GM18951 (cell line): ENCODE data around the gene SEMA6A.

ENCODE experiments used
- POLR2A ChIP-seq: IDR thresholded peaks from 4 replicates; pipeline ENCODE4 v1.6.1; 2011; ENCODE audit warnings: mild to moderate bottlenecking; ENCODE audit not compliant: insufficient read length, insufficient read depth; ENCODE audit errors: extremely low read depth
- in situ Hi-C: fragments of 300-500 bp; cut with MboI; formaldehyde crosslinking; loops from one replicate; pipeline ENCODE4 v1.12.0; 2022; ENCODE audit warnings: low sequenced_read_pairs, mixed read lengths, inconsistent platforms; ENCODE audit not compliant: unreplicated experiment

SEMA6A gene

DNA sequence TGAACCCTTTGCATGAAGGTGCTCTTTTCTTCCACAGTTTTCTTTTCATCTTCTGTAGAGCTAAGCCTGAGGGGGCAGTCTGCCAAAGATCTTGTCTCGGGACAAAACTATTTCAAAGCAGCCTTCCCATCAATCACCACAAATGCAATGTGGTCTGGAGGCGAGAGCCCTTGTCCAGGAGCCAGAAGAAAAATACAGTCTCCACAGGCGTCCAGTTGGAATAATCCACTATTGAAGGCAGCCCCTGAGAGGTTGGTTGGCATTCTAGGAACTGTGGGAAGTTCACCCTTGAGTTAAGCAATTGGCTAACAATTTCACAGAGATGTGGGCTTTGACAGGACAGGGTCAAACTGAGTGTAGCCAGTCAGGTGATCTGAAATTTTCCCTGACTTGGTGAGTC lies 72.0 kb downstream of the SEMA6A start:
- no peak for TF ChIP-seq POLR2A
- in situ Hi-C loops: no loop called here

DNA sequence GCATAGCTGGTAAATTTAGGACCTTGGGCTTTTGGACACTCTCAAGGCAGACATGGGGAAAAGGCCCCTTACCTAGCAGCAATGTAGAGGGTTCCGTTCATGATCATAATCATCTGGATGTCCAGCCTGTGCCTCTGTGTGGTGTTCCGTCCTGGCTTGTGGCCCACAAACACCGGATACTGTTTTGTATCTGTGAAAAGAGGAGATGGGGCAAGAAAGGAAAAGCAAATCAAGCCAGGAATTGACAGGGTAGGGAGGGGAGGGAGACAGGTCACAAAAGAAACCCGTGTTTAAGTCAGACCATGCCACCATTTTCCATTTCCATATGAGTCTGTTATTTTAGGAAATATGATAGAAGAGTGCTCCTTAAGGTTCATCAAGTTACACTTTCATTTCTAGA lies 72.5 kb downstream of the SEMA6A start:
- in situ Hi-C loops: no loop called here

DNA sequence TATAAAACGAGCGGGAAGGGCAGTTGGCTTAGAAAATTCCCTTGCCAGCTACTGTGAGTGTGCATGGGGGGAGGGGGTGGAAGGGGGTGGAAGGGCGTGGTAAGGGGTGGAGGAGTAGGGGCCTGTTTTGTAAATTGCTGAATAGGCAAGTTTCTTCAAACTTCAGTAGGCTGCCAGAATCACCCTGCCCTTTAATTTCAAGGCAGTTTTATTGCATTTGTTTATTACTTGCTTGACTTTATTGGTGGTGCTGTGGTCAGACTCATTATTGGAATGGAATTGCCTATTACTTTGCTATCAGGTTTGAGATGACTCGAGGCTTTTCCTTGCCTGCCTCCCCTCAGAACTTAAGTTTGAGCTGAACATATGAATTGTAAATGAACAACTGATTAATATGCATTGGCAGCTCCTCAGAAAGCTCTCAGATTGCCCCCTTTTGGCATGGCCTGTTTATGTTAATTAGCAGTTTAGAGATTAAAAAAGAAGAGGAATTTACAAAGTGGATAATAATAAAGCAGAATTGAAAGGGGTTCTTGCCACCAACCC lies 76.0 kb downstream of the SEMA6A start:
- no peak for TF ChIP-seq POLR2A
- in situ Hi-C loops: no loop called here

More for the DNA sequence above, 72.5 kb downstream of the SEMA6A start:
- TF ChIP-seq POLR2A: no peak

DNA sequence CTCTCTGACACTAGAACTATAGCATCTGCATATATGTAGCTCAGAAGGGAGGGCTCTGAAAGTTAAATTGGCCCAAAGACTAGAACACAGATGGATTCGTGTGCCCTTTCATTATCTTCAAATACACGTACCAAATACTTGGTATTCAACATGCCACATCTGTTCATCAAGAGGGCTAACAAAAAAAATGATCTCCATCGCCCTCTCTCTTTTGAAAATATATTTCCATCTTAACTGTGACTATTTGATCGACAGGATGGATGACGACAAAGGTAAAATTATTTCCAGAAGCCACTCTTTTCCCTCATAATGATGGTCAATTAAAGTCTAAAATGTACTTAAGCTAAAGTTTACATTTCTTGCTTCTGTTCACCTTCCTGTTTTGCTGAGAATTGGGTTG lies 77.0 kb downstream of the SEMA6A start:
- TF ChIP-seq POLR2A: no peak
- in situ Hi-C loops: no loop called here

DNA sequence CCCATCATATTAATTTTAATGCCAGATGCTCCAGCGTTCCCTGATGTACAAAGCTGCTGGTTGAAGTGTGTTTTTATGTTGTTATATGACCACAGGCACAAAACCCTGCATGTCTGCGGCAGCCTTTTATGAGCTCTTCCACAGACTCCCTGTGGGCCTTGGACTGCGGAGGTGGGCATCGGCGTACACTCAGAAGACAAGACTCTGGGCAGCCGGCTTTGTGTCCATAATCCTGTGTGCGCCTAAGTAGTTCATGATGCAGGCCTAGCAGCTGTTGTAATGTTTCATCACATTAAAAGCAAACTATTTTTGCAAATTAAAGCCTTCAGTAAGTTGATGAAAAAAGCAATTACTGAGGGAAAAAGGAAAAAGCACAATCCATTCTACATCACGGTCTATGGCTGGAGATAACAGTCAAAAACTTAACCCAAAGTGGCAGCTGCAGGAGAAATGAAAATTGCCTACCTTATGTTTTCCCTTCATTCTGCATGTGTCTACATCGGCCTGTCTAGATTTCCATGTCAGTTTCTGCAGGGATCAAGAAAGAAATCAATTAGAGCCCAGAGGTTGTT lies 78.8 kb downstream of the SEMA6A start:
- no peak for TF ChIP-seq POLR2A
- in situ Hi-C loops: no loop called here

DNA sequence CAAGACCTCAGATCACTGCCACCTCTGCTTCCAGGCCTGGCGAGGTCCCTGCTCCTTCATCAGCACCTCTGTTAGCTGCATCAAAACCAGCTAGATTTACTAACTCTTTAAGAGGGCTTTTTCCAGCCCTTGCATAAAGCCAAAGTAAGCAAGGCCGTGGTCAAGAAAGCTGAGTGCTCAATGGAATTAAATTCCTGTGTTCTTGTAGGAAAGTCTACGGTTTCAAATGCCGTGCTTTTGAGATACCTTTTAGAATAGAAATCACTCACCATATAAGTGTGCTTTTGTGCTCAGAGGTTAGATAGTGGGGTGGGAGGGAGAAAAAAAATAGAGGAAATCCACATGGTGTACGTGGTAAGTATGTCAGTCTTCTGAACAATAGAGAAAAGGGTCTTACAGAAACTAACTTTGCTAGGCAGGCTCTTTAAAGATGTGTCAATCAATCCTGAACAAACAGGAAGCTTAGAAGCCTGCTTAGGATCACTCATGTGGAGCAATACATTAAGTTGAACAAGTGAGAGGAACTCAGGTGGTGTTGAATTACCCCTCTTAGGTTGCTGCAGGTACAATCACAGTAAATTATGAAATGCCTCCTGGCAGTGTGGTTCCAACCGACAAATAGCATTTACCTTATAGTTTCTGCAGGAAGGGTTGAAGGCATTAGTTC lies 79.7 kb downstream of the SEMA6A start:
- TF ChIP-seq POLR2A: no peak
- in situ Hi-C loops: no loop called here

DNA sequence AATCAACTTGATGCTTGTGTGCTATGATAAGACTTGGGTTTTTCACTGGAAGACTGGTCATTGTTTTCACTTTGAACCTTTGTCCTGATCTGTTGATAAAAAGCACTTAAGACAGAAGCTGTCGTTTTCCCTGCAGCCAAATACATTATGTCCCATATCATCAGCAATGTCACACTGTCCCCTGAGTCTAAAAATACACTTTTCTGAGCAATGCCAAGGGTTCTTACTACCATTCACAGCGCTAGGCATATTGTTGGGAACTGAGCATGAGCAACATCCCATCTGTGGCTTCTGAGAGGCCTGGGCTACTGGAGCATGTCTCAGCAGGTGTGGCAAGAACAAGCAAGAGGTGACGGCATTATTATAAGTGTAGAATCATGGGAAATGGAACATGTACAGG lies 81.8 kb downstream of the SEMA6A start:
- TF ChIP-seq POLR2A: no peak
- in situ Hi-C loops: no loop called here

DNA sequence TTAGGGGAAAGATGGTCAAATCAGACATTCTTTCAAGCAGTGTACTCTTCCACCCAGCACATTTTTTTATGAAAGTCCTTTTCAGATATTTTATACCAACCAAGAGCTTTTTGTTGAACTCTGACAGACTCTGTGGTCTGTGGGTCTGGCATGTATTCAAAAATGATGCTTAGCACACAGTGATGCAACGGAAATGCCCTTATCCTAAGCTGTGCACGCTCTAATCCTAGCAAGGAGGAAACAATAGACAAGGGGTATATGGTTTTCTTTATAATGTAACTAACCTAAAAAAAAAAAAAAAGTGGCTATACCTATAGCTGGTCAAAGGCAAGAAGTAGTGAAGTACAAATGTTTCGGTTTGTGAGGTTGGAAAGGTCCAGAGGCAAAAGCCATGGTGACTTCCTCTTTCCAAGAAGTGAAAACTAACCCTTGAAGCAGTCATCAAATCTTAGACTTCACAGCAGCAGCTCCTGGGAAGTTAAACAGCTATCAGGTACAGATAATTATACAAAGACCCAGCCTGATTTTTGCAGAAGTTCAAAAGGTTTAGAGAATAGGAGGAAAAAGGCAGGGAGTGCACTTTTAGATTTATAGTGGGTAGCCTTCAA lies 82.5 kb downstream of the SEMA6A start:
- in situ Hi-C loops: no loop called here
- TF ChIP-seq POLR2A: no peak

DNA sequence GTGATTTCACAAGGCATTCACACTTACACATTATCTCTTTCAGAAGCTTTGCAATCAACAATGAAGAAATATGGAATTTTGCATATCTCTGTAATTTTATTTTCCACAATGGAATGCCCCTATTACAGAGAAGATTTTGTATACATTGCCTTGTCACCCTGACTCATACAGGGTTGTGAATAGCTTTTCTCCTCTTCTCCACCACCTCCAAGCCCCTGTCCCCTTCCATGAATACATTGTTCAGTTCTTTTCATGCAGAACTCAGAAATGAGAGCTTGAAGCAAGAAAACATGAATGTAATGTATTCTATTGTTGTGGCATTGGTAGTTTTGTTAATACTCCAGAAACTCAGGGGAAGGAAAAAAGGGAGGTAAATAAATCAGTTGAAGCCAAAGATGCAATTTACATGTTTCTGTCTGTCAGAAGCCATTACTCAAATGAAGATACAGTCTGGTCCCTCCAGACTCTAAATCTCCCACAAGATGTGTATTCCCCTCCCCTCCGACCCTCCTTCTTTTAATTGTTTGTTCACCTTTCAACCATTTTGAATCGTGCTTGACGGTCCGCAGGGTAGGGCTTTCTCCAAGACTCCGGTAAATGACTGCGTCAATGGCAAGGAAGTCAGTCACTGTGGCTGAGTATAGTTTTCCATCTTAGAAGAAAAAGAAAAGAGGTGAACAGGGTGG lies 86.1 kb downstream of the SEMA6A start:
- in situ Hi-C loops: no loop called here
- no peak for TF ChIP-seq POLR2A

DNA sequence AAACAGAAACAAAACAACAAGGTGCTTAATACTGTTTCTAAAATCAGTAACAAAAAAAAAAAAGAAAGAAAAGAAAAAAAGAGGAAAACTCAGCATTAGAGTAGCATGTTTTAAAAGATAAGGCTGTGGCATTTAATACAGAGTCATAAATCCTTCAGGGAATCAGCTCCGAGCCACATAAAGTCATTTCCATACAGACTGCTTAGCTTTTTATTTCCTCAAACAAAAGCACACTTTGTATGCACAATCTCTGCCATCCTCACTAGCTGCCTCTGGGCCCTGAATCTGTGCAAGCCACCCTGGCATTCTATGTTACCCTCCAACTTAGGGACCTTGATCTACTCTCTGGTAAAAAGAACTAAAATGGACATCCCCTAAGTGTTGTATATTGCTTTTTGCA lies 87.6 kb downstream of the SEMA6A start:
- TF ChIP-seq POLR2A: no peak
- in situ Hi-C loops: no loop called here

DNA sequence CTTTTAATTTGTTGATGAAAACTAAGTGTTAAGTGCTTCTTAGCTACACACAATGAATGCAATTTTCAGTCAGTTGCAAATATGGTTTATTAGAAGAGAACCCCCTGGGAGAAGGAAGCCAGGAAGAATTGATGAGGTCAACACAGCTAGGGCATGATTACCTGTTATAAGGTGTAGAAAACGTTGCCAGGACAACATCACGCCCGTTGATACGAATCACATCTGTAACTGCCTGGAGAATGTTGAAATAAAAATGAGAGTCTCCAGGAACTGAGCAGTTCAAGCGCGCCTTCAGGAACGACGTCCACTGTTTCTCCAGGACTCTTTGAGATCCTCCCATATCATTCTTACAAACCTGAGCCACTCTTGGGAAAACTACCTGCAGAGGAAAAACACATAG lies 88.0 kb downstream of the SEMA6A start:
- in situ Hi-C loops: no loop called here
- TF ChIP-seq POLR2A: no peak

DNA sequence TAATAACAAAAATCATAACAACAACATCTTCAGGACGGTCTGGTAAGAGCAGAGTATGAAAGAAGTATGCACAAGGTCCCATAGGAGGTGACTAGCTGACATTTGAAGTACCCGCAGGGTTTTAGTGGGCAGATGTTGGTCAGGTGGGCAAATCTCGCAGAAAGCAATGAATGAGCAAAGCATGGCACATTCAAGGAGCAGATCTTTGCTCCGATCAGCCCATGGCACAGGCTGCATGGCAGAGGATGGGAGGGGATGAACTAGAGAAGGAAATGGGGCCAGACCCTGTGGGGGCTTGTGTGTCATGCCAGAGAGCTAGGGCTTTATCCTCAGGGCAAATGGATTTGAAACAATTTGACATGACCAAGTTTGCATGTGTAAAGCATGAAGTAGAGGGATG lies 90.0 kb downstream of the SEMA6A start:
- in situ Hi-C loops: no loop called here
- TF ChIP-seq POLR2A: no peak

DNA sequence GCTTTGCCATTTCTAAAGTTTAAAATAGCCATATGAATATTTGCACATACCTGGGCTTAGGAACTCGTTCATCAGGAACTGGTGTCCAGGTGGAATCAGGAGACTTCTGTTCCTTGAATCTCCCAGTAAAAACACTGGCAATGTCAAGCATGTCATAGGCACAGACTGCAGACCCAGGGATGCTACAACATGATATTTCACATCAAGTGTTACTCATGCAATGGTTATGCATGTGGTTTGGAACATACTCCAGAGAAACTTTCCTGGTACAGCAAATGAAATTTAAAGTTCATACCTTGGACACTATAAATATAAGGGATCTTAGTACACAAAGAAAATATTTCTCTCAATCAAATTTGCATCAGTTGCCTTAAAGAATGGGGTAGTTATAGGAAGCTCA lies 92.2 kb downstream of the SEMA6A start:
- TF ChIP-seq POLR2A: no peak
- in situ Hi-C loops: no loop called here

DNA sequence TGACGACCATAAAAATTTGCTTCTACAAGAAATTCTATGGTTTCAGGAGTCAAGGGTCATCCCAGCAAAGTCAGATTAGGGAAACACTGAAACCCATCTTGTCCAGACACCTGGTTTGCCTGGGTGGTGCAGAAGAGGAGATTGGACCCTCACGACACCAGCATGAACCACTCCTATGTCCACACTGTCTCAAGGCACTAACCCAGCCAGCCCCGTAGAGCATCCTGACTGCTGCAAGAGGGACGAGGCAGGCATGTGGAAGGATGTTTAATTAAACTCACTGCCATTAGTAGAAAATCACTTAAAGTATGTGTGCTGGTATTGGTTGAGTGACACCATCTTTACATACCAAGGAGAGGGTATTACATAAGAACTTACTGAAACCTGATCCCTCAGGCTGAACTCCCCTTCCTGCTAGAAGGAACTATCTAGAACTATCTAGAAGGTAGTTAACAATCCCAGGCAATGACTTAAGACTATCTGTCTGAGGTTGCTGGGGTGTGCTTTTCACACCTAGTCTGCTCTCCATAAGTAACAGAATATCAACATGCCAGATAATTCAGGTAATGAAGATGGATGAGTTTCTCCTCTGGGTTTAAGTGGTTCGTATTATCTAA lies 93.6 kb downstream of the SEMA6A start:
- in situ Hi-C loops: no loop called here

More for the DNA sequence above, 93.6 kb downstream of the SEMA6A start:
- TF ChIP-seq POLR2A: no peak
